SH-SY5Y (cell line): ENCODE measurements around the gene ARX.
A peak's percentile ranks its signal among the peaks of the same experiment; 100 is the strongest.

ENCODE experiments used
- GATA2 ChIP-seq: IDR thresholded peaks from 2 replicates; pipeline ENCODE4 v1.6.1; 2011; ENCODE audit warnings: mild to moderate bottlenecking, low read depth, low read length
- GATA3 ChIP-seq: IDR thresholded peaks from 2 replicates; pipeline ENCODE4 v1.6.1; 2011; ENCODE audit warnings: low read depth, mild to moderate bottlenecking, low read length, moderate library complexity

ARX gene

DNA sequence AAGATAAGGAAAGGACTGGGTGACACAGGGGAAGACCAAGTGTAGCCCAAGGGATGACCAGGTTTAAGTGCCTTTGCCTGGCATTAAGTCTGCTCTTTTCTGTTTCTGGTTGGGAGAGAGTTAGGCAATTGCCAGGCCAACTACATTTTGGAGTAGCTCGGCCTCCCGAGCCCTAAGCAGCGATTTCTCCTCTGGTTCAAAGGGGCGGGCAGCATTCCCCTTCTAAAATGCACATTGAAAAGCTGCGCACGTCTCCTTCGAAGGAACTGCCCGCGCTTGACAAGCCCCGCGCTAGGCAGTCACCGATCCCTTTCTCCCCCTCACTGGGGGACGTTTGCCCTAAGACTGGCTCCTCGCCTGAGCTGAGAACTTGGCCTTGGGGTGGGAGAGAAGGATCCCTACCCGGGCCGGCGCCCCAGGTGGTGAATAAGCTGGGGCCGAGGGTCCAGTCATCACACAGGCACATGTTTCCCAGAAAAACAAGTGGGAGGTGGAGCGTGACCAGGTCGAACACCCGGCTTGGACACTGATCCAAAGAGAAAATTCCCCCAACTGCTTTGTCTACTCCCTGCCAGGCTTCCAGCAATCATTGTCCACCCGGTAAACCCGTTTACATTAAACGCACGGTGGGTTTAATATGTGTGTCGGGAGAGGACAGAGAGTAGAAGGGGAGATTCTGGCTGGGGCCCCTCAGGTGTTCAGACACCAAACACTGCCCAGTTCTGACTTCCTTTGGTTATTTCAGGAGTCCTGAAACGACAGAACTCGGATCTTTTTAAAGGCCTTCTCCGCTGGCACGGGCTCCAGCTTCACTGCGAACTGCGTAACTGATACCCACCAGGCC, 4.0 kb downstream of the ARX start:
- TF ChIP-seq GATA3: no peak
- no peak for TF ChIP-seq GATA2

- TF ChIP-seq GATA3 (no peak), GATA2 (no peak)
These were observed 4.8 kb downstream of the ARX start for GRCh38 chrX:25010784-25011588.

- peak; percentile 54; the same call in 1 of the 2 replicates for TF ChIP-seq GATA3
- TF ChIP-seq GATA2: peak; percentile 79
These were observed 6.4 kb downstream of the ARX start for GRCh38 chrX:25009407-25009806.

GRCh38 chrX:25007059-25008053, 8.4 kb downstream of the ARX start:
- TF ChIP-seq GATA3: no peak
- TF ChIP-seq GATA2: no peak

- TF ChIP-seq GATA2 (no peak), GATA3 (no peak)
These were observed 9.1 kb downstream of the ARX start for GRCh38 chrX:25006586-25007058.

GRCh38 chrX:25005382-25006185, 10.2 kb downstream of the ARX start:
- TF ChIP-seq GATA3: no peak
- TF ChIP-seq GATA2: no peak

- TF ChIP-seq GATA3 (no peak), GATA2 (no peak)
These were observed 10.8 kb downstream of the ARX start for GRCh38 chrX:25005034-25005381.

- TF ChIP-seq GATA2: no peak
These were observed 11.2 kb downstream of the ARX start for GRCh38 chrX:25004485-25005032.

- TF ChIP-seq GATA2: no peak
- TF ChIP-seq GATA3: no peak
These were observed 11.7 kb downstream of the ARX start for GRCh38 chrX:25004040-25004439.

DNA sequence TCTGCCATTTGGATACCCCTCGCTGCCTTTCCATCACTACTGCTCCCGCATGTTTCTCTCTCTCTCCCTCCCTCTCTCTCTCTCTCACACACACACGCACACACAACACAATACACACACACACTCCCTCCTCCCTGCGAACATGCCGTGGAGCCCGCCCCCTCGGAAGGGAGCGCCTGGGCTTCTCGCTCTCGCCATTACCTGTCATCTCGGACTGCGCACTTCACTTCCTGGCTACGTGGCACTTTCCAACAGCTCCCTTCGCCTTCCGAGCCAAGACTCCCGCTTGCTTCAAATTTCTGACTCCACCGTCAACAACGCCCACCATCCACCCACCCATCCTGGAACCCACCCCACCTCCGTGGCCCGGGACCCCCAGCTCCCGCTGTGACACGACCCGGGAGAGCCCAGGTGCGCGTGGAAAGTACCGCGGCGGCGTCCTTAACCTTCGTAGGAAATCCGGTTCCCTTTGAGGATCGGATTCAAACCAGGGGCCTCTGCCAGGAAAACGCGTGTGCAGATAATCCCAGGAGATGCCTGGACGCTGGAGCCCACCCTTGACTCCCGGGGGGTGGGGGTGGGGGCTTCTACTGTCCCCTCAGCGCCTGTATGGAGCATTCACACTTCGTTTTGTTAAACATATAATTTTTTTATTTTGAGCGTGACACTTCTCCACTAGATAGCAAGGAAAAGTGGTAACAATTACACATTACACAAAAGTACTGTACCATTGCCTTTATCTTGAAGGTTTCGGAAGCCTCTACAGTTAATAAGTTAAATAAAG, 12.5 kb downstream of the ARX start:
- TF ChIP-seq GATA3 (no peak), GATA2 (no peak)

DNA sequence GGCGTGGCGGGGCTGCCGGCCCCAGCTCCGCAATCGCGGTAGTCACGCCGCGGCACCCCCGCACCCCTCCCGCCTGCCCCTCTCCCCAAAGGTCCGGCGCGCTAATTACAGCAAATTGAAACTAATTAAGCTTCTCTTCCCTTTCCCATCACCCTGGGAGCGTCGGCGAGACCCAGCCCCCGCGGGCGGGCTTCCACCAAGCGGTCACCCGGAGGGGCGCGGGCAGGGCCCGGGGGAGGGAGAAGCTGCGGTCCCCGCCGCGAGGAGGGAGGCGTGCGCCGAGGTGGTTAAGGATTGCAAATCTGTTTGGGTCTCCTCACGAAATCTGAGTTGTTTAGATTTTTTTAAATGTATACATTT, 13.1 kb downstream of the ARX start:
- no peak for TF ChIP-seq GATA2
- TF ChIP-seq GATA3: no peak

- TF ChIP-seq GATA2: no peak
- no peak for TF ChIP-seq GATA3
These were observed 13.7 kb downstream of the ARX start for GRCh38 chrX:25001808-25002660.
